HL-60 (cell line): ENCODE data around the gene STAC3.
"Not testable (repeated sequence)": the region's sequence is repeated elsewhere in the genome, so short reads cannot be mapped to it uniquely, and the experiment has no call there.

ENCODE experiments used
- GABPA ChIP-seq: IDR thresholded peaks from 2 replicates; pipeline ENCODE4 v1.6.1; 2012; ENCODE audit warnings: low read depth
- POLR2AphosphoS5 ChIP-seq: IDR thresholded peaks from 2 replicates; pipeline ENCODE4 v1.6.1; 2012; ENCODE audit warnings: low read depth
- REST ChIP-seq: IDR thresholded peaks from 2 replicates; pipeline ENCODE4 v1.6.1; 2012; ENCODE audit warnings: low read depth; ENCODE audit not compliant: insufficient replicate concordance
- SPI1 ChIP-seq: IDR thresholded peaks from 2 replicates; pipeline ENCODE4 v1.6.1; 2012; ENCODE audit warnings: low read depth, mild to moderate bottlenecking, borderline replicate concordance
- TF ChIP-seq, protein P1 (sequence below): IDR thresholded peaks from one replicate; pipeline ENCODE4 v1.5.1; 2011; ENCODE audit warnings: low read length, control low read depth, inconsistent platforms; ENCODE audit not compliant: insufficient read depth

DNA sequence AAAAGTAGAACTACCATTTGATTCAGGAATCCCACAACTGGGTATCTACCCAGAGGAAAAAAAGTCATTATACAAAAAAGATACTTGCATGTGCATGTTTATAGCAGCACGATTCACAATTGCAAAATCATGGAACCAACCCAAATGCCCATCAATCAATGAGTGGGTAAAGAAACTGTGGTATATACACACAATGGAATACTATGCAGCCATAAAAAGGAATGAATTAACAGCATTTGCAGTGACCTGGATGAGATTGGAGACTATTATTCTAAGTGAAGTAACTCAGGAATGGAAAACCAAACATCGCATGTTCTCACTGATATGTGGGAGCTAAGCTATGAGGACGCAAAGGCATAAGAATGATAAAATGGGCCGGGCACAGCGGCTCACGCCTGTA, 25.2 kb upstream of the STAC3 start:
- TF ChIP-seq, protein P1, sequence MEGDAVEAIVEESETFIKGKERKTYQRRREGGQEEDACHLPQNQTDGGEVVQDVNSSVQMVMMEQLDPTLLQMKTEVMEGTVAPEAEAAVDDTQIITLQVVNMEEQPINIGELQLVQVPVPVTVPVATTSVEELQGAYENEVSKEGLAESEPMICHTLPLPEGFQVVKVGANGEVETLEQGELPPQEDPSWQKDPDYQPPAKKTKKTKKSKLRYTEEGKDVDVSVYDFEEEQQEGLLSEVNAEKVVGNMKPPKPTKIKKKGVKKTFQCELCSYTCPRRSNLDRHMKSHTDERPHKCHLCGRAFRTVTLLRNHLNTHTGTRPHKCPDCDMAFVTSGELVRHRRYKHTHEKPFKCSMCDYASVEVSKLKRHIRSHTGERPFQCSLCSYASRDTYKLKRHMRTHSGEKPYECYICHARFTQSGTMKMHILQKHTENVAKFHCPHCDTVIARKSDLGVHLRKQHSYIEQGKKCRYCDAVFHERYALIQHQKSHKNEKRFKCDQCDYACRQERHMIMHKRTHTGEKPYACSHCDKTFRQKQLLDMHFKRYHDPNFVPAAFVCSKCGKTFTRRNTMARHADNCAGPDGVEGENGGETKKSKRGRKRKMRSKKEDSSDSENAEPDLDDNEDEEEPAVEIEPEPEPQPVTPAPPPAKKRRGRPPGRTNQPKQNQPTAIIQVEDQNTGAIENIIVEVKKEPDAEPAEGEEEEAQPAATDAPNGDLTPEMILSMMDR = not testable (repeated sequence)
- not testable (repeated sequence) for TF ChIP-seq REST, SPI1, POLR2AphosphoS5, GABPA
